Activated CD8-positive, alpha-beta memory T cell treated with anti-CD3 and anti-CD28 coated beads for 48 hours (primary cell): ENCODE measurements around the gene DNAH7.
A peak's percentile ranks its signal among the peaks of the same experiment; 100 is the strongest.
"Not testable (repeated sequence)": the region's sequence is repeated elsewhere in the genome, so short reads cannot be mapped to it uniquely, and the experiment has no call there.

Source experiments
- DNase-seq, 3 experiments: peaks; one replicate each; pipeline ENCODE4 v3.0.0-alpha.2; 2020; ENCODE audit warnings: low read depth in 2 of 3, low spot score in 2 of 3

Gene DNAH7

DNA sequence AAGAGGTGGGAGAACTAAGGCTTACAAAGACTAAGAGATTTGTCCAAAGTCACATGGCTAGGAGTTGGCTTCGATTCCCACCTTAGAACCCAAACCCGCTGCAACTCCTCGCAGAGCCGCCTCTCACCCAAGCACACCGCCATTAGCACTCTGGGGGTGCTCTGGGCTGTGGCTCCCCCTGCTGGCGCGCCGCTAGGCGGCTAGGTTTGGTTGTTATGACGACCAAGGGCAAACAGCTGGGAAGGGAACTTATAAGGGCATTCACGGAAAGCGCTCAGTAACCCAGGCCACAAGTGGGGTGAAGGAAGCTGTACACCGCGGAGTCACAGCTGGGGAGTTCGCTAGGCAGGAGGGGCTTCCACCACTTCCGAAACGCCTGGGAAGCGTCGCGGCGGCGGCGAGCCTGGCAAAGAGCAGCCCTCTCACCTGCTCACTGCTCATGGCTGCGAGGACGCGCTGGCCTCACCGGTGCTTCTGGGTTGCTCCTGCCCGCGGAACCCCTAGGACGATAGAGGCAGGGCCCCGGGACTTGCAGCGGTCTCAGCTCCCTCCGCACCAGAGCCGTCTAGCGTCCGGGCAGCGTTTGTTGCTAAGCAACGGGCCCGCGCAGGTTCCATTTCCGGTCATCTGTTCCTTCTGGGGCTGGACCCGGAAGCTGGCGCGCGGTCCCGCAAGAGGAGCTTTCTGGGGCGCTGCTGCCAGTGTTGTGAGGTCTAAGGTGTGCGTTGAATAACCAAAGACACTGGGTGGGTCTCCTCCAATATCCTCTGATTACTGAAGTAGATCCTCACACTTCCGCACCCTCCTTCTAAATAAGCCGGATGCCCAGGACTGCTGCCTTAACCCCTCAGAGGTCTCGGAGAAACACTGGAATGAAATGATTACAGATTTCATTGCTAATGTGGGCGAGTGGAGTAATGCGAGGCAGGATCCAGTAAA is at the start of gene DNAH7:
Gene DNAH7 (minus strand): TSS at position 567 of the 939 bp plus-strand sequence. CDS start 126 bp downstream, at position 441.
- peak; percentile 81 to 89 (median 83) for DNase-seq

DNA sequence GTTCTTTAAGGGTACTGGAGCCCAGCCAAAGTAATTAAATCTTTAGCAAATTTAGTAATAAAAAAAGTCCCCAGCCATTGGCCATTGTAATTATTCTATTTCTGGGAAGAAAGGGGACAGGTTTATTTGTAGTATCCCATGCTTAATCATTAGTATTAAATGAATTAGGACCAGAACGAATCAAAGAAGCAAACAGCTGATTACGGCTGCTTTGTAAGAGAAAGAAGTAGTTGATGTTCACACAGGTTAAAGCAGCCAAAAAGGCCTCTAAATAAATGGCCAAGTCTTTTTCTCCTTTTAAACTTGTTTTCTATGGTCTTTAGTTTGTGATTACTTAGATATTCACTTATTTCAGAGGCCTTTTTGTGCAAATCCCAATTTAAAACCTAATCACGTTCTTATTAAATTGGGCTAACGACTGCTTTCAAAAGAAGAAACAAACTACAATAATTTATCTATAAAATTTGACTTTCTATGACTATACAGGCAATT is 48.6 kb upstream of the DNAH7 start:
- DNase-seq = no peak

DNA sequence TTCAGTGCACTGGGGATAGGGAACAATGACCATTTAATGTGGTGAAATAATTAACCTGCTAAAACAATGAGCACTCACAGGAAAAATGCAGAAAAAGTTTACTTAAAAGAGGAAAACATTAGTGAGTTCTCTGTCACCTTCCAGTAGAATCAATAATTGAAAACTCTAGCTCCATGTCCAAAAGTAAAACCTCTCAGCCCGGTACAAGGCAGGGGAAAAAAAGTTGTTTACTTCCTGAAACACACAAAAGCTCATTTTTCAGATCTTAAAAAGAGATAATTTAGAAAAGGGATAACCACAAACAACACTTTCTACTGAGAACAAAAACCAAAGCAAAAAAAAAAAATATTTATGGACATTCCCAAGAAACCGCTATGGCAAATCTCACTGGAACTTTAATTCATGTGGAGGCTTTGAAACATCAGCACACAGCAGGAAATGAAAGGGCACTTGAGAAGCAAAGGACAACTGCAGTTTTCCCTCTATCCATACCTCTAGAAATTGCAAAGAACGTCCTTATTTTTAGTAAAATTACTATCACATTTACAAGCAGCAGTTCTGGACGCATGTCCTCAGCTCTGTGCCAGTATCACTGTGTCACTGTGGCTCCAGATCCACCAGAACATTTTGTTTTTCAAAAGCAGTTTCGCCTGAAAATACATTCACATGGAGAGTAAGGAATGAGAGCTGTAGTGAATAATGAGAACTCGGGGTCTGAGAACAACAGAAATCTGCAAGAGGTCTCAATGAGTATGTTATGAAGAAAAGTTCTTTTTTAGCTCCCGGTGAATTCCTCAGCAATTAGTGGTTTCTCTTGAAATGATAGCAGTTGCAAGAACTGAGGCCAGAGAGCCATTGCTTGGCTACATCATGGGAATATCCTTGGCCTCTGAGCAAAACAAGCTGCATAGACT is 44.7 kb upstream of the DNAH7 start:
- no peak for DNase-seq

DNA sequence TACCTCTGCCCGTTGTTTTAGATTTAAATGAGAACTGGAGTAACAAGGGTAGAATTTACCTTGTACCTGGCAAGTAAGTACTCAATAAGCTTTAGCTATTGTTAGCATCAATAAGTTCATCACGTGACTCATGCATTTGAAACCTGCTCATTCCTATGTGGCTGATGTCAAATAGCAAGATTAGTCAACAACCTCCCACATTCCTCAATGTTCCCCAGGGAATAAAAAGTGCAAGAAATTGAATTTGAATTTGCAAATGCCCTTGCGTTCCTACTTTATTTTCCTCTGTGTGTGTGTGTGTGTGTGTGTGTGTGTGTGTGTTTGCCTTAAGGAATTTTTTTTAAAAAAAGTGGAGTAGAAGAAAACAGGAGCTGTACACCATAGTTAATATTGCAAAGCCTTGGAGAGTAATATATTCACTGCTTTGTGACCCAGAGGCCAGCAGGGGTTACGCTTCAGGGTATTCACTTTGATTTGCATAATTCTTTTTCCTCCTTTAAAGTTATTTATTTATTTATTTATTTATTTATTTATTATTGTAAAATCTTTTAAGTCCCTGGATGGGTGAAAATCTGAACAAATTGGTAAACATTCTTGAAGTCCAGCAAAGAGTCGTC is 43.9 kb upstream of the DNAH7 start:
- no peak for DNase-seq

DNA sequence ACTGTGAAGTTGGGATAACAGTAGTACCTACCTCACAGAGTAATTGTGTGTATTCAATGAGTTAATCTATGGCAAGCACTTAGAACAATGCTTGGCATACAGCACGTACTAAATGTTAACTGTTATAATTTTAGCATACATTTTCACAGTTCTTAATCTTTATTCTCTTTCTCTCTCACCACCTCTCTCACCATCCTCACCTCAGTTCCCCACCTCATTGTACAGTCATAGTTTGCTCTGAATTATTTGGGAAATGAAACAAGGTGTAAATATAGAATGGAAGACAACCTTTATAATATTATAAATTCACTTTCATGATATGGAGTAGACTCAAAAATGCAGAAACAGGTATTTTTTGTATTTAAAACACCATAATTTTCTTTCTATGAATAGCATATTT is 40.0 kb upstream of the DNAH7 start:
- DNase-seq = no peak

DNA sequence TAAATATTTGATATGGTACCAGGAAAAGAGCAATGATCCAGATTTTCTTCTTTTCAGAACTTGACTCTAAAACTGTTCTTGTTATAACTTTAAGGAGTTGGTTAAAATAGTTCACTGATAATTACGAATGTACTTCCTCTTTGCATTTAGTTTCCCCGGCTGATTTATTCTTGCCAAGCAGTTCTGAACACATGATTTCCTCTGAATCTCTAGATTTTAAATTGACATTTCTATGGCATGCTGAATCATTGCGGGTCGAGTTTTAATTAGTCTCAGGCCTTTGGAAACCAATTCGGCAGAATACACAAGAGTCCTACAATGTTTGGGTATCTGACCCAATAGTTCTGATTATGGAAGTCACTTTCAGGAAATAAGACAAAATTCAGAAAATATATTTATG is 37.3 kb upstream of the DNAH7 start:
- DNase-seq = no peak

DNA sequence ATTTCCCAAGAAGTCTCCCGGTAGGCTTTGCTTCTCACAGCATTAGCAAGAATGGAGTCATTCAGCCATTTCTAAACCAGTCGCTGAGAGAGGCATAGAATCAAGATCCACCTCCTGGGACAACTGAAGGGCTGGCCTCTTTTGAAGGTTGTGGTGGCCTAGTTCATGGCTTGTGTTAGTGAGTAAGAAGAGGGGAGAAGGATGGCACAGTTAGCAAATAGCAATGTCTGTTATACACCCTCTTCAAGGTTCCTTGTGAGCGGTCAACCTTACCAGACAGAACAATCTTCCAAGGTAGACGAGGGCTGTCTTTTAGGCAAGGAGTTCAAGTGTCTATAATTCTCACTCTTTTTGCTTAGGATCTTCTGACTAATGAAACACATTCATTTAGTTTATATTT is 35.4 kb upstream of the DNAH7 start:
- DNase-seq = no peak

DNA sequence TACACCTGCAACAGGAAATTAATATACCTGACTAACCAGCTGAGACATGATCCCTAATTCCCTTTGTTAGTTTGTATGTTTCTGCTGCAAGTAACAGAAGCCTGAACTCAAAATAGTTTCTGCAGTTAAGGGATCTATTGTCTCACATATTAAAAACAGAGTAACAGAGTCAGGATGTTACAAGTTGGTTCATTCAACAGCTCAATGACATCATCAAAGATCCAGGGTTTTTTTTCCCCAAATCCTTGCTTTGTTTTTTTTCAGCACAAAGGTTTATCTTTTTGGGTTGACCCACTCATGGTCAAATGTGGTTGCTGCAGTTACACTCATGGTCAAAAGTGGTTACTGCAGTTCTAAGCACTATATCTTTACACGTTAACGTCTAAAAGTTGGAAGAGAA is 35.0 kb upstream of the DNAH7 start:
- DNase-seq = no peak

DNA sequence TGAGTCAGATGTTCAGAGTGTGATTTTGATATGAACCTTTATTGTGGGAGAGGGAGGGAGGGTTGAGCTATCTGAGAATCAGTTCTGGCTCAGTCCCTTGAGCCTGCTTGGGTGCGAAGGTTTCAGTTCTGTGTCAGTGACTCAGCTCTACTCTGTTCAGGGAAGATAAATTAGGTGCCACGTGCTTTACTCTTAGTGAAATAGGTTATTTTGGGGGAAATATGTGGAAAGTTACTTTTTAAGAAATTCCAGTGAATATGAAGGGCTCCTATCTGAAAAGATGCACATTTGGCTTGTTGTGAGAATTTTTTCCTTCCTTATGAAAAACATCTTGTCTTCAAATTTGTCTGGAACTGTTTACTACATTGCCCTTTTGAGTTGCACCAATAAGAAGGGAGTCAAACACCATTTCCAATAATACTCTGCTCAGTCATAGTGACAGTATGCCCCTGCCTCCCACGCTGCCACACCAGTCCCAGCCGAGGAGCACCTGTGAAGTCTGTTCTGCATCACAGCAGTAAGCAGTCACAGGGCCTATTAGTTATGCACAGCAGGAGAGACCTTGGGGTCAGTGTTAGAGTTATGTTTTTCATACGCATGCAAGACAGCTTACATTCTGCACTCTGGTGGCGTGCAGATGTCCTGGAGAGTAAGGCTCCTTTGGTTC is 32.8 kb upstream of the DNAH7 start:
- DNase-seq = peak in 2 of 3 experiments; percentile 10 to 13

DNA sequence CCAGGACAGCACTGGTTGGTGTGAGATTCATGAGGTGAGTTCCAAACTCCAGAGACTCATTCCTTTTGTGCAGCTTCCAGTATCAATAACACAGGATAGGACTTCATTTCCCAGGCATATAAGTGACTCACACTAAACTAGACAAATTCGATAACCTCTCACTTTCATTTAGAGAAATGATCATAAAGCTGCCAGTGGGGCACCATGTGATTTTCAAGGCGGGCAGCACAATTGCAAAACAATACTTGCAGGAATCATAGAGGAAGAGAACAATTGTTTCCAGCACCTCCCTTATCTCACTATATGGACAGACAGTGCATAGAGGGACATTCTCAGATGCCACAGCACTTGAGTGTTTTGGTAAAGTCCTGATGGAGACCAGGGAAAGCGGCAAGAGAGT is 31.3 kb upstream of the DNAH7 start:
- no peak for DNase-seq

DNA sequence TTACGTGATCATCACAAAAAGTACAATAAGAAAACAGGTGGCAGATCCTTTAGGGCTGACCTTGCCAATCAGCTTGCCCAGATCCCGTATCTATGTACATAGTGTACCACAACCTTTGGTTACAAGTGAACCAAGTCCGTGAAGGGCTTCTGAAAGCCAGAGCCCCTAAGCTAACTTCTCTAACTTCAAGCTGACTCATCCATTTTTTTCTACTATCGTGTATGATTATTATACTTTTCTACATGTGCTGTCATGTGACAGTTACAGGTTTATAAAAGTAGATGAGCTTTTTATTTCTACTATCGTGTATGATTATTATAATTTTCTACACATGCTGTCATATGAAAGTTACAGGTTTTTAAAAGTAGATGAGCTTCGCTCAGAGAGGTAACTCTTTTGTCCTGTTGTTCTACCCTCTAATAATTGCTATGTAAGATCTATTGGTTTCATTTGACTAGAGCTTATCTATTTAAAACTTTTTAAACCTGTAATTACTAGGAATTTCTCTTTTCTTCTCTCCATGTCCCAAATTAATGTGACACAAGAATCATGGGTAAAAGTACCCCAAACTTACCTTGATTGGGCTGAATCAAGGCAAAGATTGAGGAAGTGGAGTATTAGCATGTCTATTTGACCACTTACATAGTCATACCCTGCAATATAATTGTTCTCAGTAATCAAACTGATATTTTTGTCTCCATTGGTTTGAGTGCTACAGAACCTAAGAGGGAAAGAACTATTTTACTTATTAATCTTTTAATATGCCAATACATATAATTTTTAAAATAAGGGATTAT is 29.4 kb upstream of the DNAH7 start:
- DNase-seq = no peak

DNA sequence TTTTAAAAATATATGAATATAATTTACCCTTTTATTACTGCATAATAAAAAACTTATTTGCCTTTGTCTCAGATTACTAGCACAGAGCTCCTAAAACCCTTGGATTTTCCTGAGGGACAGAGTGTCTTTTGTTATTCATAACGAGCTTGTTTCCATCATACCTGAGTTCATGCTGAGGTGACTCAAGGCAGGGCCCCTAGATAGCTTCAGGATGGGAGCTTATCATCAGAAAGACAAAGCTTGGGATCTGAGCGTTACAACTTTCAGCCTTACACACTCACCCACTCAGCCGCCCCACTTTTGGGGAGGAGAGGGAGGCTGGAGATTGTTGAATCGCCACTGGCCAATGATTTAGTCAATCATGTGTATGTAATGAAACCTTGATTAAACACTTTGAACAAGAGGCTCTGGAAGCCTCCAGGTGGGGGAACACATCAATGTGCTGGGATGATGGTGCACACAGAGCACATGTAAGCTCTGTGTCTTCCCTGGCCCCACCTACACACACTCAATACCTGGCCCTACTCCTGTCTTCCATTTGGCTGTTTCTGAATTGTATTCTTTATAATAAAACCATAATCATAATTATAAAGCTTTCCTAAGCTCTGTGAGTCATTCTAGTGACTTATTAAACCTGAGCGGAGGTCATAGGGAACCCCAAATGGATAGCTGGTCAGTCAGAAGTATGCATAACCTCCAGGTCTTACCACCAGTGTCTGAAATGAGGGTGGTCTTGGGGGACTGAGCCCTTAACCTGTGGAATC is 28.5 kb upstream of the DNAH7 start:
- DNase-seq = no peak

DNA sequence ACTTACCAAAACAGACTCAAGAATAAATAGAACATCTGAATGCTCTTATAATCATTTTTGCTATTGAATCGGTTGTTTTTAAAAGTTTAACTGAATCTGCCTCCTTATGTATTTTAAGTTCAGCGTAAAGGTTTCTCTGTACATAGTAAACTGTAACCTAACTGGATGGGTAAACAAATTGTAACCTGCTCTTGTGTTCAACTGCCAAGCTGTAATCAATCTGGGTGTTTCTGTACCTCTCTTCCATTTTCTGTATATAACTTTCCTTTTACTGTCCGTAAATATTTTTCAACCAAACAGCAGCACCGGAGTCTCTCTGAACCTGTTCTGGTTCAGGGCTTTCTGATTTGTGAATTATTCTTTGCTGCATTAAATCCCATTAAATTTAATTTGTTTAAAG is 27.6 kb upstream of the DNAH7 start:
- DNase-seq = no peak

DNA sequence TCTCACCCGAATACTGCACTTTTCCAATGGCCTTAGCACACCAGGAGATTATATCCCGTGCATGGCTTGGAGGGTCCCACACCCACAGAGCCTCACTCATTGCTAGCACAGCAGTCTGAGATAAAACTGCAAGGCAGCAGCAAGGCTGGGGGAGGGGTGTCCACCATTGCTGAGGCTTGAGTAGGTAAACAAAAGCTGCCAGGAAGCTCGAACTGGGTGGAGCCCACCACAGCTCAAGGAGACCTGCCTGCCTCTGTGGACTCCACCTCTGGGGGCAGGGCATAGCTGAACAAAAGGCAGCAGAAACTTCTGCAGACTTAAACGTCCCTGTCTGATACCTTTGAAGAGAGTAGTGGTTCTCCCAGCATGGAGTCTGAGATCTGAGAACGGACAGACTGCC is 20.8 kb upstream of the DNAH7 start:
- DNase-seq = not testable (repeated sequence)

DNA sequence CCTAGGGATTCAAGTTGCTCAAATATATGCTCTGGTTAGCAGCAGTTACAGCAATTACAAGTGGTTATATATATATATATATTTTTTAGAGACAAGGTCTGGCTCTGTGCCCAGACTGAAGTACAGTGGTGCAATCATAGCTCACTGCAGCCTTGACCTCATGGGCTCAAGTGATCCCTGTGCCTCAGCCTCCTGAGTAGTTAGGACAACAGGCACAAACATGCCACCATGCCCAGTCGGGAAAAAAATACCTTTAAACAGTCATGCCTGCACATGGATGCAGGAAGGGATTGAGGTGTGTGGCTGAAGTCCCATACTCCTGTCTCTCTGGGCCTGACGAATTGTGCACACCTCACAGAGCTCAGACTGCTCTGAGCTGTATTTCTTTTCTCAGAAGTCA is 19.6 kb upstream of the DNAH7 start:
- no peak for DNase-seq

DNA sequence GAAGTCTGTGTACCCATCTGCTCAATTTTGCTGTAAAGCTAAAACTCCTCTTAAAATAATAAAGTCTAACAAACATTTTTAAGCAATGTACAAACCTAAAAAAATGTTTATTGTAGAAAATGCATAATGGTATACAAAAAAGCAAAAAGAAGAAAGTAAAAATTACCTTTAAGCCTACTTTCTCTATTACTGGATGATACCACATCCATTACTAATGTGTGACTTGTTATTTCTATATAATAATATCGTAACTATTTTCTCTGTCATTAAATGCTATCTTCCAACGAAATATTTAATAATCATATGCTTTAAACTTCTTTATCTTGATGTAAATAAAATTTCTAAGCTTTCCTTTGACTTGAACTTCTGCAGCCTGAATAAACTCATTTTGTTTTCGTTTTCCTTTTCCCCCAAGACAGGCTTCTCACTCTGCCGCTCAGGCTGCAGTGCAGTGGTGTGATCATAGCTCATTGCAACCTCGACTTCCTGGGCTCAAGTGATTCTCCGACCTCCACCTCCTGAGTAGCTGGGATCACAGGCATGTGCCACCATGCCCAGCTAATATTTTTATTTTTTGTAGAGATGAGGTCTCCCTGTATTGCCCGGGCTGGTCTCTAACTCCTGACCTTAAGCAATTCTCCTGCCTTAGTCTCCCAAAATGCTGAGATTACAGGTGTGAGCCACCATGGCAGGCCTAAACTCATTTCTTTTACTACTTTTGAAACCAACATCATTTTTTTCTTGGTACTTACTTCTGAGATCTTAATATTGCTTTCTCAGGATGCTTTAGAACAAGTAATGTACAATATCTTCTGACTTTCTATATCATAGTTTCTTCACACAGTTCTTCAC is 18.1 kb upstream of the DNAH7 start:
- DNase-seq = no peak

DNA sequence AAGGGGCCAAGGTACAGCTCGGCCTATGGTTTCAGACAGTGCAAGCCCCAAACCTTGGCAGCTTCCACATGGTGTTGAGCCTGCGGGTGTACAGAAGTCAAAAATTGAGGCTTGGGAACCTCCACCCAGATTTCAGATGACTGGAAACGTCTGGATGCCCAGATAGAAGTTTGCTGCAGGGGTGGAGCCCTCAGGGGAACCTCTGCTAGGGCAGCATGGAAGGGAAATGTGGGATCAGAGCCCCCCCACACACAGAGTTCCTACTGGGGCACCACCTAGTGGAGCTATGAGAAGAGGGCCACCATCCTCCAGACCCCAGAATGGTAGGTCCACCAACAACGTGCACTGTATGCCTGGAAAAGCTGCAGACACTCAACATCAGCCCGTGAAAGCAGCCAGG is 15.0 kb upstream of the DNAH7 start:
- no peak for DNase-seq

DNA sequence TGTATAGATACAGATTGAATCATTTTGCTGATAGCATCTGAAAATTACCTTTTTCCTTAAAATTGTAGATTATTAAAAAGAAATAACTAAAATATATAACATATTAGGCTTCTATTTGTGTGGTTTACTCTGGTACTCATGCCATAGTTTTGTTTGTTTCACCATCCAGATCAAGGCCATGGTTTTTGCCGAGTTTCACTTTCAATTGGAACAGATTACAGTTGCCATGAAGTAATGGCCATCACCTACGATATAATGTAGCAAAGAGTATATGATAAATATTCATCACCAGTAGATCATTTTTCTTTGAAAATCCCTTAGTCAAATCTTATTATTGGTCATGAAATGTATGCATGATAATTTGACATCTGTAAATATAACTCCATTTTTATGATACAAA is 11.9 kb upstream of the DNAH7 start:
- DNase-seq = no peak
